K562 (cell line): ENCODE data around the gene GDF15. TPM values are rescaled to one million over a fixed set of nuclear protein-coding genes. Genes with fewer than 3 reads are reported as not detected.
"Not testable (repeated sequence)": the region's sequence is repeated elsewhere in the genome, so short reads cannot be mapped to it uniquely, and the experiment has no call there.

ENCODE experiments used
- DMBX1 ChIP-seq: fragments of 250-450 bp; sonication (Bioruptor Pico); IDR thresholded peaks from 2 replicates; pipeline ENCODE4 v1.8.0; 2022; ENCODE audit warnings: inconsistent platforms, mild to moderate bottlenecking, moderate library complexity, borderline replicate concordance
- HDAC8 ChIP-seq: fragments of 450-650 bp; IDR thresholded peaks from 2 replicates; pipeline ENCODE4 v1.6.1; 2016; ENCODE audit warnings: mild to moderate bottlenecking, missing genetic modification characterization, moderate library complexity, missing compliant biosample characterization
- HOMEZ ChIP-seq: fragments of 250-450 bp; sonication (Bioruptor Pico); IDR thresholded peaks from 2 replicates; pipeline ENCODE4 v1.4.0; 2020; ENCODE audit warnings: mild to moderate bottlenecking, moderate library complexity
- MEF2D ChIP-seq: conservative IDR thresholded peaks from 2 replicates; pipeline ENCODE4 v1.6.1; 2016; ENCODE audit warnings: low read depth, missing genetic modification characterization, missing compliant biosample characterization
- NFRKB ChIP-seq: fragments of 450-650 bp; IDR thresholded peaks from 2 replicates; pipeline ENCODE4 v1.6.1; 2016; ENCODE audit warnings: low read depth
- NR2C1 ChIP-seq, 2 experiments: fragments of 450-650 bp; IDR thresholded peaks; 2 replicates each; pipeline ENCODE4 v1.6.1; 2017; ENCODE audit warnings: mild to moderate bottlenecking in 2 of 2, antibody characterized with exemption in 1 of 2, inconsistent platforms in 1 of 2, missing compliant biosample characterization in 1 of 2, missing genetic modification characterization in 1 of 2
- NR2C2 ChIP-seq, 2 experiments: fragments of 200-800 bp in 1 of 2; sonication (Bioruptor generic) in 1 of 2; sonication (generic) in 1 of 2; formaldehyde crosslinking in 1 of 2; IDR thresholded peaks; 2 replicates each; pipeline versions ENCODE4 v1.6.1 to v1.8.0; 2016 to 2022; ENCODE audit warnings: mild to moderate bottlenecking in 1 of 2, missing compliant biosample characterization in 1 of 2, missing genetic modification characterization in 1 of 2, missing genetic modification reagents in 1 of 2
- POLR2B ChIP-seq: fragments of 450-650 bp; IDR thresholded peaks from 2 replicates; pipeline ENCODE4 v1.6.1; 2018; ENCODE audit warnings: low read depth; ENCODE audit not compliant: partially characterized antibody
- POLR2G ChIP-seq: fragments of 200-400 bp; formaldehyde crosslinking; IDR thresholded peaks from 2 replicates; pipeline ENCODE4 v1.6.1; 2017; ENCODE audit warnings: low read depth, mild to moderate bottlenecking, antibody characterized with exemption, low read length, moderate library complexity
- PTTG1 ChIP-seq: fragments of 450-650 bp; IDR thresholded peaks from 2 replicates; pipeline ENCODE4 v1.6.1; 2016; ENCODE audit warnings: low read depth, mild to moderate bottlenecking, missing genetic modification characterization, missing compliant biosample characterization
- SMAD4 ChIP-seq: fragments of 250-450 bp; sonication (Bioruptor Pico); conservative IDR thresholded peaks from 2 replicates; pipeline ENCODE4 v1.8.0; 2021; ENCODE audit warnings: inconsistent platforms, mild to moderate bottlenecking, moderate library complexity
- ZC3H4 ChIP-seq: sonication (generic); formaldehyde crosslinking; IDR thresholded peaks from 2 replicates; pipeline ENCODE4 v1.9.0; 2021; ENCODE audit warnings: missing genetic modification reagents, borderline replicate concordance
- ZNF589 ChIP-seq: fragments of 200-800 bp; sonication (Bioruptor generic); IDR thresholded peaks from 2 replicates; pipeline ENCODE4 v1.6.1; 2016; ENCODE audit warnings: low read depth, missing genetic modification characterization, missing compliant biosample characterization
- ZNF695 ChIP-seq: fragments of 450-650 bp; formaldehyde crosslinking; IDR thresholded peaks from 2 replicates; pipeline ENCODE4 v1.4.0; 2020; ENCODE audit warnings: mild to moderate bottlenecking, moderate library complexity
- polyA plus RNA-seq, 8 experiments: library from polyadenylated mRNA; depleted of rRNA in 4 of 8; stranded (reverse) in 5 of 8; unstranded in 3 of 8; fragments of >200 nt; fragmentation: Nextera tagmentation in 2 of 8; fragmentation: Illumina TruSeq in 1 of 8; extraction: Ambion mirVana in 2 of 8; extraction: Trizol in 1 of 8; gene quantifications; 2 replicates each; pipeline versions ENCODE4 v1.2.1 to v1.2.3, GENCODE V29; 2011 to 2014; ENCODE audit warnings: inconsistent platforms in 1 of 8, missing spikeins in 1 of 8
- total RNA-seq, 7 experiments: library from RNA; depleted of rRNA in 6 of 7; stranded (reverse); fragments of >200 nt in 6 of 7; fragmentation: Illumina TruSeq in 2 of 7; extraction: Trizol in 2 of 7; gene quantifications; 2 replicates each; pipeline versions ENCODE4 v1.2.1 to v1.2.3, GENCODE V29; 2011 to 2021; ENCODE audit warnings: low replicate concordance in 1 of 7
- TF ChIP-seq, protein P1 (sequence below): sonication (generic); formaldehyde crosslinking; IDR thresholded peaks from 2 replicates; pipeline ENCODE4 v1.4.0; 2020; ENCODE audit warnings: mild to moderate bottlenecking, missing genetic modification reagents
- TF ChIP-seq, protein P2 (sequence below): sonication (generic); formaldehyde crosslinking; IDR thresholded peaks from 2 replicates; pipeline ENCODE4 v1.9.0; 2022; ENCODE audit warnings: mild to moderate bottlenecking, missing genetic modification reagents

Gene GDF15
- total and polyA plus RNA-seq, 9 of the 15 experiments (the other 6 are each of a cell fraction or from before 2014, with no cell fraction given), result 2.3 to 82.4 (median 12.5) TPM

GRCh38 chr19:18364277-18364825 lies 21.6 kb upstream of the GDF15 start (continued):
- TF ChIP-seq, protein P1, sequence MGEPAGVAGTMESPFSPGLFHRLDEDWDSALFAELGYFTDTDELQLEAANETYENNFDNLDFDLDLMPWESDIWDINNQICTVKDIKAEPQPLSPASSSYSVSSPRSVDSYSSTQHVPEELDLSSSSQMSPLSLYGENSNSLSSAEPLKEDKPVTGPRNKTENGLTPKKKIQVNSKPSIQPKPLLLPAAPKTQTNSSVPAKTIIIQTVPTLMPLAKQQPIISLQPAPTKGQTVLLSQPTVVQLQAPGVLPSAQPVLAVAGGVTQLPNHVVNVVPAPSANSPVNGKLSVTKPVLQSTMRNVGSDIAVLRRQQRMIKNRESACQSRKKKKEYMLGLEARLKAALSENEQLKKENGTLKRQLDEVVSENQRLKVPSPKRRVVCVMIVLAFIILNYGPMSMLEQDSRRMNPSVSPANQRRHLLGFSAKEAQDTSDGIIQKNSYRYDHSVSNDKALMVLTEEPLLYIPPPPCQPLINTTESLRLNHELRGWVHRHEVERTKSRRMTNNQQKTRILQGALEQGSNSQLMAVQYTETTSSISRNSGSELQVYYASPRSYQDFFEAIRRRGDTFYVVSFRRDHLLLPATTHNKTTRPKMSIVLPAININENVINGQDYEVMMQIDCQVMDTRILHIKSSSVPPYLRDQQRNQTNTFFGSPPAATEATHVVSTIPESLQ (CRISPR knock-in tag), result 0 out of 2 replicates have a peak, but pooled peaks have one; percentile 5
- TF ChIP-seq ZNF589 (CRISPR knock-in tag) (0 out of 2 replicates have a peak, but pooled peaks have one; percentile 18), POLR2G (peak; percentile 74), ZNF695 (0 out of 2 replicates have a peak, but pooled peaks have one; percentile 57), SMAD4 (peak; percentile 81), PTTG1 (tag) (peak; percentile 52; the same call in 1 of the 2 replicates), HDAC8 (peak; percentile 94), ZC3H4 (CRISPR knock-in tag) (peak; percentile 84; the same call in 1 of the 2 replicates), NR2C2 (CRISPR knock-in tag; IDR thresholded peaks at IDR 0.05) (0 out of 2 replicates have a peak, but pooled peaks have one; percentile 17), MEF2D (peak; percentile 68), HOMEZ (CRISPR knock-in tag) (peak; percentile 75; the same call in 1 of the 2 replicates), NR2C1 (tag; IDR thresholded peaks at IDR 0.05) (peak; percentile 65; the same call in 1 of the 2 replicates), POLR2B (peak; percentile 43), DMBX1 (CRISPR knock-in tag) (peak; percentile 95), NFRKB (peak; percentile 78)
- not testable (repeated sequence) for TF ChIP-seq NR2C2 (tag; IDR thresholded peaks at IDR 0.05); NR2C1 (IDR thresholded peaks at IDR 0.05)
- TF ChIP-seq, protein P2, sequence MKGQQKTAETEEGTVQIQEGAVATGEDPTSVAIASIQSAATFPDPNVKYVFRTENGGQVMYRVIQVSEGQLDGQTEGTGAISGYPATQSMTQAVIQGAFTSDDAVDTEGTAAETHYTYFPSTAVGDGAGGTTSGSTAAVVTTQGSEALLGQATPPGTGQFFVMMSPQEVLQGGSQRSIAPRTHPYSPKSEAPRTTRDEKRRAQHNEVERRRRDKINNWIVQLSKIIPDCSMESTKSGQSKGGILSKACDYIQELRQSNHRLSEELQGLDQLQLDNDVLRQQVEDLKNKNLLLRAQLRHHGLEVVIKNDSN (CRISPR knock-in tag), result 0 out of 2 replicates have a peak, but pooled peaks have one; percentile 19
